ENCODE data around the gene EXD3.

EXD3 gene

GRCh38 chr9:137306066-137306849 lies 116.7 kb downstream of the EXD3 start:
- DNase-seq (ENCODE audit: low read depth, low spot score): no peak

GRCh38 chr9:137305798-137306065 lies 117.2 kb downstream of the EXD3 start:
- no peak for DNase-seq (ENCODE audit: low read depth, low spot score)

GRCh38 chr9:137305060-137305797 lies 117.7 kb downstream of the EXD3 start:
- DNase-seq (ENCODE audit: low read depth, low spot score): no peak

GRCh38 chr9:137304383-137305059 lies 118.4 kb downstream of the EXD3 start:
- DNase-seq (ENCODE audit: low read depth, low spot score): no peak

DNA sequence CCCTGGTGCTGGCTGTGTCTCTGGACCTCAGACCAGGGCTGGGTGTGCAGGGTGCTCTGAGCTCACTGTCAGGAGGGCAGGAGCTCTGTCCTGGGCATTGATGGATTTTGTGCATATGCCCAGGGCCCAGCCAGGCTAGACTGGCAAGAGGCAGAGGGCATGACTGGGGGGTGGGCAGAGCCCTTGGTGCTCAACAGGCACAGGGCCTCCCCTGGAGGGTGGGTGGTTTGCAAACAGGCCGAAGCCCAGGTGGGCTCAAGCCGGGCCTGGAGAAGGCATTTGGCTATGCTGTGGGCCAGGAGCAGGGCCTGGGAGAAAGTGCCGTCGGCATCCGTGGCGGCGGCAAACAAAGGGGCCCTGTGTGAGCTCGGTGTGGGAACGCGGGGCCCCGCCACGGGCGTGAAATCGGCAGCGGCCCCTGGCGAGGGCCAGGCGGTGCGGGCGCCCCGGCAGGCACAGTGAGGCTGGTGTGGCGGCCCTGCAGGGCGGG lies 119.0 kb downstream of the EXD3 start:
- DNase-seq (ENCODE audit: low read depth, low spot score): no peak

- no peak for DNase-seq (ENCODE audit: low read depth, low spot score)
These were observed 119.6 kb downstream of the EXD3 start for GRCh38 chr9:137303151-137303892.

GRCh38 chr9:137302449-137303150 lies 120.4 kb downstream of the EXD3 start:
- no peak for DNase-seq (ENCODE audit: low read depth, low spot score)

DNA sequence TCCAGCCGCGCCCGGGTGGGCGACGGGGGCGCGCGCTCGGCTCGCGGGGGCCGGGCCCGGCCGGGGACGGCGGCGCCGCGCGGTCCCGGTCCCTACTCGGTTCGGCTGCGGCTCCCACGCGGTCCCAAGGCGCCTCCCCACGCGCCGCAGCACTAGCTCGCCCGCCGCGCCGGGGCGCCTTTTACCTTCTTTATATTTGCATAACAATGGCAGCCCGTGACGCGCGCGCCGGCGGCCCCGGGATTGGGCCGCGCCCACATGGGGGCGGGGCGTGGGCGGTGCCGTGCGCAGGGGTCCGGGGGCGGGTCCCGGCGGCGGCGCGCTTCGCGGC lies 120.9 kb downstream of the EXD3 start, which contains the start of gene NRARP:
NRARP (minus strand) TSS at position 154 of the 331 bp plus-strand sequence. CDS start 343 bp downstream, outside the sequence.
- DNase-seq (ENCODE audit: low read depth, low spot score): no peak

GRCh38 chr9:137301081-137301947 lies 121.6 kb downstream of the EXD3 start:
- no peak for DNase-seq (ENCODE audit: low read depth, low spot score)

- DNase-seq (ENCODE audit: low read depth, low spot score): no peak
These were observed 122.3 kb downstream of the EXD3 start for GRCh38 chr9:137300567-137301080.

DNA sequence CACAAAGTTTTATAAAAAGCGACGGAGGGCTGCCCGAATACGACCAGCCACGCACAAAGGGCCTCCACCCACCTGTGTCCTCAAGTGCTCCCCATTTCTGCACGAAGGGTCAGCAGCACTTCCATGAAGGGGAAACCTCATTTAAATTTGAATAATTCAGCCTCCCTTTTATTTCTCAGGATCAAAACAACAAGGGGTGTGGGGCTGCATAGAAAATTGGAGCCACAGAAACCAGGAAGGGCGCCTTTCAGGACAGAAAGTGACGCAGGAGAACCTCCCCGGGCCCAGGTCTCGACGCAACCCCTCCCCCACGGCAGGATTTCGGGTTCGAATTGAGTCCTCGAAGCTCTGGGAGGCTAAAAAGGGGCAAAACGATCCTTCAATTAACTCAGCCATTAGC lies 123.0 kb downstream of the EXD3 start:
- DNase-seq (ENCODE audit: low read depth, low spot score): no peak

DNA sequence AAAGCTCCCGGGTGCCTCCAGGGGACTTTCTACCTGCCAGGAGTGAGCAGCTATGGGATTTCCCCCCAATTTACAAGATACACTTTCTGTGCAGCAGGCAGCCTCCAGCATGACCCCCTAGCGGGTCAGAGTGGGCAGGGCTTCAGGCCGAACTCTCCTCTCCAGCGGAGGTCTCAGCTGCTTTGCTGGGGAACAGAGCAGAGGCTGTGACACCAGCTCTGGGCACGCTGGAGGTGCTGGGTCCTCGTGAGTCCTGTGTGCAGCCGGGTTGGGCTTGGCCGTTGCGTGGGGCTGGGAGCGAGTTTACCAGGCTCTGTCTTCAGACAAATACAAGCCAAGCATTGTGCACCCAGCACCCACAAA lies 123.8 kb downstream of the EXD3 start:
- DNase-seq (ENCODE audit: low read depth, low spot score): no peak

DNA sequence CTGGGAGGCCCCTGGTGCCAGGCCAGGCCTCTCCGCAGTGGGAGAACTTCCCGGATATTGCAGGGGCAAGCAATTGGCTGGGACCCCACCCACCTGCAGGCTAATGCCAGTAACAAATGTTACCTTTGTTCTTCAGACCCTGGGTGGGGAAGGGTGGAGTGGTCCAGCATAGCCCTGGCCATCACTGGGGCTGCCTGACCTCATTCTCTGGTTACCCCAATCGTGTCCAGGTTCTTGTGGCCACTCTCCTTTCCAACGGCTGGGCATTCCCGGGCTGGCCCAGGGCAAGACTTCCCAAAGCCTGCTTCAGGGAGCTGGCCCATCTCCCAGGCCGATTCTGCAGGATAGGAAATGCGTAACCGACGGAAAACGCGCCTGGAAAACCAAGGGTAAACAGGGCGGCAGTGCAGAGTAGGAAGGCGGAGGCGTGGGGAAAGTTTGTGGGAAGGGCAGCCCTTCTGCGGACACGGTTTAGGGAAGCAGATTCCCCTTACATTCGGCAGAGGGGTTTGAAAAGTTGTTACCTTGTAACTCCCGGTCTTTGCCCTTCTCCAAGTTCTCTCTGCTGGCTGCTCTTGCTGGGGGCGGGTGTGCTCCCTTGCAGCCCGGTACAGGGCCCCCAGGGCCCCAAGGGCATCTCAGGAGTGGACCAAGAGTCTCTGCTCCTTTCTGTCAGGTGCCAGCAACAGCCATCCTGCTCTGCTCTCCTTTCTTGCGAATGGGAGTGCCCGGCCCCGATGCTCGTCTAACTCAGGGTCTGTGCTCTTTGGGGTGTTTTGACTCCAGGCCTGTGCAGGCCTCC lies 124.4 kb downstream of the EXD3 start:
- DNase-seq (ENCODE audit: low read depth, low spot score): no peak

DNA sequence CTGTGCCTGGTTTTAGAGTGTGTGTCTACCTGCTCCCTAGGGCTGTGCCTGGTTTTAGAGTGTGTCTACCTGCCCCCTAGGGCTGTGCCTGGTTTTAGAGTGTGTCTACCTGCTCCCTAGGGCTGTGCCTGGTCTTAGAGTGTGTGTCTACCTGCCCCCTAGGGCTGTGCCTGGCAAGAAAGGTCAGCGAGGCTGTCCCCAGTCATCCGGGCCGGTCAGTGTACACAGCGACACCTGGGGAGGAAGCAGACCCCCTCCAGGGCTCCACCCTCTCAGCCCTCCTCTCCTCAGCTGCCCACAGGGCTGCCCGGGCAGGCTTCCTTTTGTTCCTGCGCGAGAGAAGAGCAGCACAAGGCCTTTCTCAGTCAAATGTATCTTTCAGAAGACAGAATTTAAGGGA lies 125.0 kb downstream of the EXD3 start:
- DNase-seq (ENCODE audit: low read depth, low spot score): no peak

DNA sequence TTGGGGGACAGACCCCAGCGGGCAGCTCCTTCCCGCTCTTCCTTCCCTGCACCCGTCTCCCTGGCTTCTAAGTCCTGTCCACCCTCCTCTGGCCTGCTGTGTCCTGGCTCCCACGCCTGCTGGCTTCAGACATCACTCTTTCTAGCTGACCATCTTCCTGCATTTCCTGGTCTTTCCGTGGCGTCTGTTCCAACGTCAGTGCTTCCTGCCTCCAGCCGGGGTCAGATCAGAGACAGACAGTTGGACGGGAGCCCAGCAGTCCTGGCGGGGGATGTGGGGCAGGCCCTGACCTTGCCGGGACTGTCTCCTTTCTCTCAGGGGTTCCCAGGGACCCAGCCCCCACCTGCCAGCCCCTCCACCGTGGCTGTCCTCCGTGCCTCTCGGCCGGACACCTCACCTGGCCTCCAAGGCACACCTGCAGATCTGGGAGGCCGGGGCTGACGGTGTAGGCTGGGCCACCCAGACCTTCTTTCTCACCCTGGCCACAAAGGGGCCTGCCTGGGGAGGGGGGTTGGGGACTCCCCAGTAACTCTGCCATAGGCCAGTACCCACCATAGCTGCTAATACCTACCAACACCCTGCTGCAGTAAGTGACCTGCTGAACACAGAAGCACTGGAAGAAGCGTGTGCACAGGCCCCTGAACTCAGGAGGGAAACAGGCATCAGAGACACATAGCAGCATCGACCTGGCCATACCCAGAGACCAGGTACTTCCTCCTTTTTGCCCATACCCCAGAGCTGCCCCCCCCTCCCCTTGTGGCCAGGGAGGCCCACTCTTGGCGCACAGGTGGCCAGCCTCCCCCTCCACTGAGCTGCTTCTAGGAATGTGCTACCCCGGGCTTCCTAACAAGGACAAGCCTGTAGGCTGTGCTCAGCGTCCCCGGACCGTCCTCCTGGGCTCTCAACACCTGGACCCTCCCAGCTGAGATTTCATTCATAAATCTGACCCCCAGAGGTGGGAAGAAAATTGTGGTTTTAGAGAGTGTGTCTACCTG lies 126.0 kb downstream of the EXD3 start:
- no peak for DNase-seq (ENCODE audit: low read depth, low spot score)

GRCh38 chr9:137295849-137296669 lies 126.9 kb downstream of the EXD3 start:
- no peak for DNase-seq (ENCODE audit: low read depth, low spot score)

- DNase-seq (ENCODE audit: low read depth, low spot score): no peak
These were observed 127.6 kb downstream of the EXD3 start for GRCh38 chr9:137295238-137295811.

Measured in iPS DF 19.7 (cell line).